DMS53 (cell line): ENCODE data around the gene PTPRN2.
"Not testable (repeated sequence)": the region's sequence is repeated elsewhere in the genome, so short reads cannot be mapped to it uniquely, and the experiment has no call there.

Source experiments
- DNase-seq: peaks from one replicate; lab custom pipeline; 2025; lab: John Stamatoyannopoulos, UW

The PTPRN2 gene

DNA sequence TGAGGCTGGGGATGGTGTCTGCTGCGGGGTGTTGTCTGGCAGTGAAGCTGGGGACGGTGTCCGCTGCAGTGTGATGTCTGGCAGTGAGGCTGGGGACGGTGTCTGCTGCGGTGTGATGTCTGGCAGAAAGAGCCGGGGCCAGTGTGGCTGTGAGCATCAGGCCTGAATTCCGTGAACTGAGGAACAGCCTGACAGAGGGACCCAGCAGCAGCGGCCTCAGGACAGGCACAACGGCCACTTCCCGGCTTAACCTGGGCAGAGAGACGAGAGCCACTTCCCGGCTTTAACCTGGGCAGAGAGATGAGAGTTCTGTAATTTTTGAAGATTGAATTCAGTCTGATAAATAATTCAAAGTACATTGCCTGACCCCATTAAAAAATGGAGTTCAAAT lies 321.2 kb downstream of the PTPRN2 start:
- DNase-seq, result no peak

- DNase-seq, result no peak
These were observed 321.9 kb downstream of the PTPRN2 start for GRCh38 chr7:158265743-158266080.

DNA sequence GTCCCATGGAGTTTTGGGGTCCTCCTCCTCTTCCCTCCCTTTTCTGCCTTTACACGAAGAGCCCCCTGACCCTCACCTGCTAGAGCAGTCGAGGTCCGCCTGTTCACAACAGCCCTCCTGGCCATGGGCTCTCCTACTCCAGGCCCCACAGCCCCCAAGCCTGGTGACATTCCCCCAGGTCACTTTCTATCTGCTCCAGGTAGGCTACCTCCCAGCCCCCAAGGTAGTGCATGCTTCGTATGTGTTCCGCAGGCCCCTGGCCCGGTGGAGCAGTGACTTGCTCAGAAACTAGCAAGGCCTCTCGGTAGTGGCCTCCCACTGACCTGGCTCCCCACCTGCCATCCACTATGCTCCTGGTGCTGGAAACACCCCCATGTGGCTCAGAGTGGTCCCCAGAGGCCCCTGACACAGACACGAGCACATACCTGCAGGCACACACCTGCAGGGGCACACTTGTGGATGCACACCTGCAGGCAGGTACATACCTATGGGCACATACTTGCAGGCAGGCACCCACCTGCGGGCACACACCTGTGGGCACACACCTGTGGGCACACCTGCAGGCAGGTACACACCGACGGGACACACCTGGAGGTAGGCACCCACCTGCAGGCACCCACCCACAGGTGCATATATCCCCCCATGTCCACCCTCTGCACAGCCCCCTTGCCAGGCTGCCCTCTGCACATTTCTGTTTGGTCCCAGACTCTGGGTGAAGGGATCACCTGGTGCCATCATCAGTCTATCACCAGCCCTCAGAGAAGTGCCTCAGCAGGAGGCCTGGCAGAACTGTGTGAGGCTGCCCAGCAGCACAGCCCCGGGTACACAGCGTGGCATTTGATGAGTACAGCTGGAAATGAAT lies 322.5 kb downstream of the PTPRN2 start:
- DNase-seq, result no peak

- DNase-seq, result no peak
These were observed 323.5 kb downstream of the PTPRN2 start for GRCh38 chr7:158263964-158264748.

- DNase-seq, result no peak
These were observed 324.3 kb downstream of the PTPRN2 start for GRCh38 chr7:158263110-158263963.

DNA sequence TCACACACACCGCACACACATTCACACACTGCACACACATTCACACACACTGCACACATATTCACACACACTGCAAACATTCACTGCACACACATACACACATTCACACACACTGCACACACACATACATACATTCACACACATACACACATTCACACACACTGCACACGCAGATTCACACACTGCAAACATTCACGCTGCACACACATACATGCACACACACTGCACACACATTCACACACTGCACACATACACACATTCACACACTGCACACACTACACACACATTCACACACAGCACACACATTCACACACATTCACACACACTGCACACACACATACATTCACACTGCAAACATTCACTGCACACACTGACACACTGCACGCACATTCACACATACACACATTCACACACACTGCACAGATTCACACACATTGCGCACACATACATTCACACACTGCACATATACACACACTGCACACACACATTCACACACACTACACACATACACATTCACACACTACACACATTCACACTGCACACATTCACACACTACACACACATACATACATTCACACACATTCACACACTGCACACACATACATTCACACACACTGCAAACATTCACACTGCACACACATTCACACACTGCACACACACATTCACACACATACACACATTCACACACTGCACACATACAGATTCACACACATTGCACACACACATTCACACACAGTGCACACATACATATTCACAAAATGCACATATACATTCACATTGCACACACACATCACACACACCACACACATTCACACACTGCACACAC lies 325.1 kb downstream of the PTPRN2 start:
- no peak for DNase-seq

- no peak for DNase-seq
These were observed 326.0 kb downstream of the PTPRN2 start for GRCh38 chr7:158261362-158262235.

DNA sequence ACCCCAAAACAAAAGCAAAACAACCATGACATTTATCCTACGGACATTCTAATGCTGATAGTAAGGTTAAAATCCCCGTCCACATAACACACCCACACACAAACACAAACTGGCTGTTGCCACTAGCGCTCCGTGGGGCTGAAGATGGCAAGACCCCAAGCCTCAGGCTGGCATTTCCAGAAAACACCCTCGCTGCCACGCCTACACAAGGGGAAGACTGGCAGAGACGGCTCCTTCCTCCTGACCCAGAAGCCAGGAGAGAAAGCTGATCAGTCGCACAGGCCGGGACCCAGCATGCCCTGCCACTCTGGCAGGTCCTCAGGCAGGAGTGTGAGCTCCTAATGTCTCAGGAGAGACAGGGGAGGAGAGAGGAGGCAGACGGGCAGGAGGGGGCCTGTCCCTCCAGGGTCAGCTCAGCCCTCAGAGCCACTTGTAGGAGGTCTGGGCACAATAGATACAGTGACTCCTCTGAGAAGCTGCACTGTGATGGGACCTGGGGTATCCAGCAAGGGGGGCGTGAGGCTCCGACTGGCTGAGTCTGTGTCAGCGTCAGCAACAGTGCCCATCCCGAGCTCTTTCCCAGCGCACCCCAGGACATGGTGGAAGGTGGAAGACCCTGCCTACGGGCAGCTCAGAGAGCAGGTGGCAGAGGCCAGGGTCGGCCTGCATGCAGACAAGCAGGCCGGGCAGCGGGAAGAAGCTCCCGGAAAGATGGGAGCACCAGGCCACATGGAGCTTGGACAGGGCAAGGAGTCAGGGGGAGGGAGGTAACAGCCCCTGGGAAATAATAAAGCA lies 326.9 kb downstream of the PTPRN2 start:
- no peak for DNase-seq

GRCh38 chr7:158259671-158260418 lies 327.8 kb downstream of the PTPRN2 start:
- no peak for DNase-seq

- DNase-seq, result no peak
These were observed 328.5 kb downstream of the PTPRN2 start for GRCh38 chr7:158259141-158259540.

GRCh38 chr7:158258411-158259130 lies 329.1 kb downstream of the PTPRN2 start:
- no peak for DNase-seq

DNA sequence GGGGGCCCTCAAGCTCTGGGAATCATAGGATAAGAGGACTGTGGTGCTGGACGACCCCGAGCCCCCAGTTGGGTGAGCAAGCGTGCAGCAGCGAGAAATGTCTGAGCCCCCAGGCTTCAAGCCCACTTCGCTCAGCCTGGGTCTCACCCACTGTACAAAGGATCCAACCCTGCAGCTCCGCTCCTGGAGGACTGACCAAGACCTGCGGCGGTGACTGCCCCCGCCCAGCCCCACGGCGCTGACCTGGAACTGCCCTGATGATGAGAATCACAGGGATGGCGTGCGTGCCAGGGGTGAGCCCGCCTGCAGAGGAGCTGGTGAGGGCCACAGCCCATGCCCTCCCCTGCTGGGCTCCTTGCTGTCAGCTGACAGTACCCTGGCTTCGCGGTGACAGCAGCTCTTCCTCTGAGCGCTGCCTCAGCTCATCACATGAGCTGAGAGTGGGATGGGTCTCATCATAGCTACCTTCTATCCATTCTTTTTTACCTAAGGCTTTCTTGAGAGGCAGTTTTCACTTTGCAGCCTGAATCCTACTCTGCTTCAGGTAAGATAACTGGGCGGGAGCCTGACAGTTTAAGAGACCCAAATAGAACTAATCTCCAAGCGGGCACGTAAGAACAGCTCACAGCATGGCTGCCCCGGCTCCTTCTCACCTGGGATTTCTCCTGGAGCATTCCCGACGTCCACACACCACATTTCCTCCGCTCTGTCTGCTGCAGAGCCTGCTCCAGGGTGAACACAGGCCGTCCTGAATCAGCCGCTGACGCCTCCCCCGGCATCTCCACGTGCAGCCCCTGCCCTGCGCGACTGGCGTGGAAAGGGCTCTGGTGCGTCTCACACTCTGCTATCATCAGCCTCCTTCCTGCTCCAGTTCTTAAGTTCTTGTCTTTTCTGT lies 329.9 kb downstream of the PTPRN2 start:
- no peak for DNase-seq

DNA sequence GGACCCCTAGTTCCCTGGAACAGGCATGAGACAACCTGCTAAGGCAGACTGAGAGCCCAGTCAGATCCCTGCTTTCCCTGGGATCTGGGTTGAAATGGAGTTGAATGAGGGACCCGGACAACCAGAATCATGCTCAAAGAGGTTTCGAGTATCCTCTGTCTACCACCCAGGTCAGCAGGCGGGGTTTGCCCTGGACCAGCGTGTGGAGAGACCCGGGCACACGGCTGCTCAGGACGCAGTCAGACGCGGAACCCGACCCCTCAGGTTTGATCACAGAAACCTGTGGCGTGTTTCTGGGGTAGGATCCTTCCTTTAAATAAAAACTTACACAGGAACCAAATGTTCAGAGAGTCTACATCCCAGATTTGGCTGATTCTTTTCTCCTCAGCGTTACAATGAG lies 330.6 kb downstream of the PTPRN2 start:
- DNase-seq, result no peak

GRCh38 chr7:158256091-158256816 lies 331.4 kb downstream of the PTPRN2 start:
- no peak for DNase-seq

DNA sequence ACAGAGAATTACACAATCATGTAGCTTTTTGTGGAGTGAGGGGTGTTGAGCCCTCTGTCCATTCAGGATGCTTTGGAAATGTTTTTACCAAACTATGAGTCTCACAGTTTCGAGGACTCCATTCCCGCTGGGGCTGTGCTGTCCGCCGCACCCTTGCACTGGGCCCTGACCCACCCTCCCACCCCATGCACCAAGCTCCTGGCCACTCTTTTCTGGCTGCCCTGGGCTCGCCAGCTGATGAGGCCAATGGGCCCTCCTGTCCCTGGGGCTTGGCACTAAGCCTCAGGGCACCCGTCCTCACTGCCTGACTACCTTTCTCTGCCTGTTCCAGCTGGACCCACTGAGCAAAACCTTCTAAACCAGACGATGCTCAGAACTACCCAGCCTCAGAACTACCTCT lies 332.1 kb downstream of the PTPRN2 start:
- no peak for DNase-seq

DNA sequence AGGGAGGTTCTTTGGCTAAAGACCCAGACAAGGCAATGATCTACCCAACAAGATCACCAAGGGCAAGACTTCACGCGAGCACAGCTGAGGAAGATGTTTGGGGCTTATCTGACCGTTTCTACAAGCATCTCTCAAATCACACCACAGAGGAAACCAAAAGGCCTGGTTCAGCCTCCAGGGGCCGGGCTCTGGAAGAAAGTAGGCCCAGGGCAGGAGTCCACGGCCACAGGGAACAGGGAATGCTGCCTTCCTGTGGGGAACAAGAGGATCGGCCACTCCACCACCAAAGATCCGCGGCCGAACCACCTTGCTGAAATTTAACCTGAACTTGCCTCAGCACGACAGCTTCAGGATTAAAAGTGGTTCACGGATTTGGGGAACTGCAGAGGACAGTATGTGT lies 332.5 kb downstream of the PTPRN2 start:
- DNase-seq, result no peak

GRCh38 chr7:158253670-158254045 lies 334.0 kb downstream of the PTPRN2 start:
- not testable (repeated sequence) for DNase-seq
